GM19025 (cell line): ENCODE results near the gene NRCAM.

Source experiments
- ATAC-seq: cut with Tn5 transposase; IDR thresholded peaks from one replicate; pipeline ENCODE4 v1.9.1; 2021; ENCODE audit warnings: mild to moderate bottlenecking, low read depth, moderate library complexity; ENCODE audit not compliant: unreplicated experiment

NRCAM gene

DNA sequence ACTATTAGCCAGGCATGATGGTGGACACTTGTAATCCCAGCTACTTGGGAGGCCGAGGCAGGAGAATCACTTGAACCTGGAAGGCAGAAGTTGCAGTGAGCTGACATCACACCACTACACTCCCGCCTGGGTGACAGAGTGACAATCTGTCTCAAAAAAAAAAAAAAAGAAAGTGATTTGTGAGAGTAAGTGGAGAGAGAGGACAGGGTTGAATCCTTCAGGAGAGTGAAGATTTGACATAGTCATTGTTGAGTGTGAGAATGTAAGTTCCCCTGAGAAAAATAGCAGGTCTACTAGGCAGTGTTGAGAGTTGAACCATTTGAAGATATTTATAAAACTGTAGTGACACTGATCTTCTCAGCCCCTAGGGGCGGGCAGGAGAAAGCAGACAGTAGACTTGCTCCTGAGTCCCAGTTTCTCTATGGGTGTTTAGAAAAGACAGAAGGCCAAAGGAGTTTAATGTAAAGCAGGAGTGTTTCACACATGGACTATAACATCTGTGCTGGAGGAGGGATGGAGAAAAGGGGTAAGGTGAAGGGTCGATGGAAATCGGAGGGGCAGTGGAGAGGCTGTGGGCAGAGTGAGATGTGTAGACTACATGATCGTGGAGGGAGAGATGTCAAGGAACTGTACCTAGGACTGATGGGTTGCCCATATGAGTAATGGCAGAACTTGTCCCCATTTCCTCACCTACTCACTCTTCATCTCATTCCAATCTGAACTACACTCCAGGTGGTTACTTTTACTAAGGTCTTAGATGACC lies 312.4 kb downstream of the NRCAM start:
- ATAC-seq, result no peak

DNA sequence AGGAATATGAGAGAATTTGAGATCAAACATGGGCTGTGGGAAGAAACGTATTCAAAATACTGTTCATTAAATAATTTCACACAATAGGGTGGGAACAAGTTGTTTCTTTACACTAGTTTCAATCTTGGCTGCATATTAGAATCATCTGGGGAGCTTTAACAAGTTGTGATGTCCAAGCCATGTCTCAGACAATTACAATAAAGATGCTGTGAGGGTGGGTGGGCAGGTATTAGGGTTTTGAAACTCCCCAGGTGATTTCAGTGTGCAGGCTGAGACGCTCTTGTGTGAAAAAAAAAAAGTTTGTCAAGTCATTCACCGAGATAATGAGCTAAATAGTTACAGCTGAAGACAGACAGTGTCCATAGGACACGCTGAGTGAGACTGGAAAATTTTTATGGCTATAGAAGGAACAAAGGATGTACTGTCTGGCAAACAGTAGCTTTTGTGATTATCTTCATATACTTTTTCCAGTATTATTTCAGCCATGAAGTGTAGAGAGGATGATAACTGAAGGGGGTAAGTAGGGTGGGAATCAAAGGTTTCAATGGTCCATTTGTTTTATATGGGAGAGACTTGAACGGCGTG lies 313.5 kb downstream of the NRCAM start:
- ATAC-seq, result no peak

DNA sequence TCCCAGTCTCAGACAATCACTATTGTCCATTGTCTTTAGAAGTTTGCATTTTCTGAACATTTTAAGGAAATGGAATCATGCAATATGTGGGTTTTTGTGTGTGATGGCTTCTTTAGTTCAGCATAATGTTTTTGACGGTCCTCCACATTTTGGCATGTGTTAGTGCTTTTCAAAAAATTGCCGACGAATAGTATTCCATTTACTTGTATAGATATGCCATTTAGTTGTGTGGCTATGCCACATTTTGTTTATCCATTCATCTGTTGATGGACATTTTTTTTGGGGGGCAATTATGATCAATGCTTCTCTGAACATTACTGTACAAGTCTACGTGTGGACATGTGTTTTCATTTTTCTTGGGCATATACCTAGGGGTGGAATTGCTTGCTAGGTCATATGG lies 314.1 kb downstream of the NRCAM start:
- no peak for ATAC-seq

DNA sequence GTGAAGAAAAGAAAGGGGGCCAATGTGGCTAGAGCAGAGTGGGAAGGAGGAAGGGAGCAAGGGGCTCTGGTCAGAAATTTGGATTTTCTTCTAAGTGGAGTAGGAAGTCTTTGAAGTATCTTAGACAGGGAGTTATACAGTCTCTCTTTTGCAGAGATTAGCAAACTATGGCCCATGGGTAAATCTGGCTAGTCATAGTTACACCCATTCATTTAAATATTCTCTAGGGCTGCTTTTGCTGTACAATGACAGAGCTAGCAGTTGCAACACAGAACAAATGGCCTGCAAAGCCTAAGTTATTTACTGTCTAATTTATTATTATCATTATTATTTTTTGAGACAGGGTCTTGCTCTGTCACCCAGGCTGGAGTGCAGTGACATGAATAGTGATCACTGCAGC lies 315.6 kb downstream of the NRCAM start:
- ATAC-seq, result no peak

DNA sequence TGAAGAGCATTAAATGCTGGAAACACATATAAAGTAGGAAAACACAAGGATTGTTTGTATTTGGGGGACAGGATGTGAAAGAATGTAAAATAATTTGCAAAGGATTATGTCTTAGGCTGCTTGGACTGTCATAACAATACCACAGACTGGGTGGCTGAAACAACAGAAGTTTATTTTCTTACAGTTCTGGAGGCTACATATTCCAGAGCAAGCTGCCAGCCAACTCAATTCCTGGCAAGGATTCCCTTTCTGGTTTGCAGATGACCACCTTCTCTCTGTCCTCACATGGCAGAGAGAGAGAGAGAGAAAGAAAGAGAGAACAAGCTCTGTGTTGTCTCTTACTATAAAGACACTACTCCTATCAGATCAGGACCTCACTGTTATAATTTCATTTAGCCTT lies 317.3 kb downstream of the NRCAM start:
- no peak for ATAC-seq

DNA sequence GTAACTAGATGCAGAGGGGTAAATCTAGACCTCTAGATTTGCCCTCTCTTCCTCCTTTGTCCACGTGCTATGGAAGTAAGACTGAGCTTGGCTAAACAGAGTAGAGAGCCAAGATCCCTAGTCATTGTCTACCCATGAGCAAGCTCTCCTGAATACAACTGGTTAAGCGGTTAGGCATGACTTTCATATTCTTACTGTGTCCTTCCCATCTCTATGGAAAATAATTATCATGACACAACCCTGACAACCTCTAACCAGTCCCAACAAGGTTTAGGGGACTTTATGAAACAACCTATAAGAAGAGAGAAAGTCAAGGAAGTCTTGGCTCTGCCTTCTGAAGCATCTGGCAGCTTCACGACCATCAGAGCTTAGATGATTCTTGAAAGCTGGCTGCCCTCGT lies 318.2 kb downstream of the NRCAM start:
- ATAC-seq, result no peak

DNA sequence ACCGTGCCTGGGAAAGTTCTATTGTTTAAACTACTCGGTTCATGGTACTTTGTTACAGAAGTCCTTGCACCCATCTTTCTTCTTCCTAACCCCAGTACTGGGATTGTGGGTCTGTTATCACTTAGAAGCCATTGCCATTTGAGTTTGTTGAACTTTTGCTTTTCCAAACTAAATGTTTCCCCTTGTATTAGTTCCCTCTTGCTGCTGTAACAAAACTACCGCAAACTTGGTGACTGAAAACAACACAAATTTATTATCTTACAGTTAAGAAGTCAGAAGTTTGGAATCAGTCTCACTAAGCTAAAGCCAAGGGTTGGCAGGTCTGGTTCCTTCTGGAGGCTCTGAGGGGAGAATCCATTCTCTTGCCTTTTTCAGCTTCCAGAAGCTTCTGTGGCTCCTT lies 319.2 kb downstream of the NRCAM start:
- ATAC-seq, result no peak

DNA sequence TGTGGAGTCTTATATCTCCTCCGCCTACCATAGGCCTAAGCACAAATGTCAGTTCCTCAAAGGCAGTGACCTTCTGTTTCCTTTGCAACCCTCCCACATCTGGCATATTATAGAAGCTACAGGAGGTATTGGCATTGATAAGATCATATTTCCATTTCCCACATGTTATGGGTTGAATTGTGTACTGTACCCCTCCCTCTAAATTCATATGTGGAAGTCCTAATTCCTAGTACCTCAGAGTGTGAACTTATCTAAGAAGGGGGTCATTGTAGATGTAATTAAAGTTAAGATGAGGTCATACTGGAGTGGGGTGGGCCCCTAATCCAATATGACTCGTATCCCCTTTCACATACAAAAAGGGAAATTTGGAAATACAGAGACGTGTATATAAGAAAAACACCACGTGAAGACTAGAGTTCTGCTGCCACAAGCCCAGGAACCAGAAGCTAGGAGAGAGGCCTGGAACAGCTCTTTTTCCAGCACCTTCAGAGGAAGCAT lies 320.0 kb downstream of the NRCAM start:
- ATAC-seq, result peak; percentile 5

DNA sequence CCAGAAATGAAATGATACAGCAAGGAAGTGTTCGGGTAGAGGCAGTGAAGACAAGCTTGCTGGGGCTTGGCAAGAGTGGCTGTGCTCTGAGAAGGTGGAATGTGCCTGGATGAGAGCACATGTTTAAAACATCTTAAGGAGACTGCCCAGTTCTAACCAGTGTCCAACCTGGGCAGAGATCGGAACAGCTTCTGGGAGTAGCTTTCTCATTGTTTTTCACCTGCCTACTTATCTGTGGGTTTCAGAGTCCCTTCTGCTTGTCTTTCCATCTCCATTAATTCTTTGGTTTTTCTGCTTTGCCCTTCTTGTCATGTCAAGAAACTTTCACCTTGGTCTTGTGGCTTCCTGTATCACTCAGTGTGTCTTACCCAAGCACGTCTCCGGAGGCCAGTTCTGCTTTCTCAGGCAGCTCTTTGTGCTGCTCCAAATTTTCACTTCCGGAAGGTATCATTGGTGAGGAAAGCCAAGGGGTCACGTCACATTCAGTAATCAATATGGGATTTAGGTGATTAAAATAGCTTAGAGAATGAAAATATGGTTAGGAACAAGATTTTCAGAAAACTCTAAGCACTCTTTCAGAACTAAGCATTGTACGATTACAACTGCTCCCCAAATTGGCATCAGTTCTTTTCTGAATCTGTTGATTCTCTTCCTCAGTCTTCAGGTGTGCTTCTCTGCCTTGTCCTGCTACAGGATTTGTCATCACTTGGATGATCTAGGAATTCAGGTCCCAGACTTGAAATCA lies 320.6 kb downstream of the NRCAM start:
- ATAC-seq, result peak; percentile 96

DNA sequence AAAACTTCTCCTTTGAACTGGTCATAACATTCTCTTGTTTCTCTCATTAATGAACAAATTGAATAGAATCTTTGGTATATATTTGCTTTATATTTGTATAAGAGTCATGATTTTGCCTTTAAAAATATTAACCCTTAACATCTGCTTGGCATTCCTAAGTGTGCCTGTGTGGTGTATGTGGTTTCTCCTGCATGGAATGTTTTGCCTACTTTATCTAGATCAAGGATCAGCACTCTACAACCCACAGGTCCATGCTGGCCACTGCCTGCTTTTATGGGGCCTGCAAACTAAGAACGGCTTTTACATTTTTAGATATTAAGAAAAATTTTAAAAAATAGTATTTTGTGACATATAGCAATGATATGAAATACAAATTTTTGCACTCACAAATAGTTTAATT lies 321.8 kb downstream of the NRCAM start:
- no peak for ATAC-seq

DNA sequence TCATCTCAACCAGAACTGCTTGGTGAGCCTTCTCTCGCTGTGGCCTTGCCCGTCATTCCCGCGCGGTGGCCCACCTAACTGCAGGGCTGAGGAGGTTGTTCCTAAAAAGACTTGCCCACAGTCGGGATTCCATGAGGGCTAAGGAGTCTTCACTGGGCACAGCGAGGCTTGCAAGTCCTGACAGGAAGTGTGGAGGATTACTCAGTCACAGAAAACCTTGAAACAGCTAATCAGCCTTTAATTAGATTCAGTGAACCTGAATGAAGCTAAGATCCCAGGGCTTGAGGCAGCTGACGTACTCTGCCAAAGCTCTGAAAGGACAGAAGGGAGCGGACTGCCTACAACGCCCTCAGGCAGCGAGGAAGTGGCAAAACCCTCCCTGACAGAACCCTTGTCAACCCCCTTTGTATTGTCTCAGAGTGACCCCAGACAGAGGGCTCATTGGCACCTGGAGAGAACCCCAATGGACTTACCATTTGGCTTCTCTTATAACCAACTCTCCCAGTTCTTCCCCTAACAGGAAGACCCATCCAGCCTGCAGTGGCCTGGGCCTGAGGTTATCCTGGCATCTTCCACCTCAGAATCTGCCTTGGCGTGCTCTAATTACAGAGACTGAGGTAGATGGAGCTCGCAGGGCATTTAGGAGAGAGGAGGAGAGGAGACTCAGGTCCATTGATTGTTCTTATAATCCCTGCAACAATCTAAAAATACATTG lies 323.5 kb downstream of the NRCAM start:
- ATAC-seq, result no peak

DNA sequence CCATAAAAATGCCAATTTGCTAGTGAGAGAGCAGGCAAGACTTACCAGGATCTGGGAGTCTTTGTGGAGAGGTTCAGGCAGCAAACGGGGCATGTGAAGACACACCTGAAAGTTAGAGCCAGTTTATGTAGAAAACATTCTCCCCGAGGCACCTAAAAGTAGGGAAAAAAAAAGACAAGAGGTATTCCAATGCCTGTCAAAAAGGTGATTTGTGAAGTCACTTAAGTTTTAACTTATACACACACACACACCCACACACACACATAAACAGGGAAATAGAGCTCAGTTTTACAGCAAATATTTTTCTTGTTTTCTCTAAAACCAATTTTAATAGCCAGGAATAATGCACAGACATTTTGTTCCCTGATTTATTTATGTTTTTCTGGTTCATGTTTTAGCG lies 326.0 kb downstream of the NRCAM start, which contains the start of gene LAMB4:
TSS of gene LAMB4 (minus strand) at position 101 of the 400 bp plus-strand sequence. CDS start 7,197 bp downstream, outside the sequence.
- ATAC-seq, result no peak

DNA sequence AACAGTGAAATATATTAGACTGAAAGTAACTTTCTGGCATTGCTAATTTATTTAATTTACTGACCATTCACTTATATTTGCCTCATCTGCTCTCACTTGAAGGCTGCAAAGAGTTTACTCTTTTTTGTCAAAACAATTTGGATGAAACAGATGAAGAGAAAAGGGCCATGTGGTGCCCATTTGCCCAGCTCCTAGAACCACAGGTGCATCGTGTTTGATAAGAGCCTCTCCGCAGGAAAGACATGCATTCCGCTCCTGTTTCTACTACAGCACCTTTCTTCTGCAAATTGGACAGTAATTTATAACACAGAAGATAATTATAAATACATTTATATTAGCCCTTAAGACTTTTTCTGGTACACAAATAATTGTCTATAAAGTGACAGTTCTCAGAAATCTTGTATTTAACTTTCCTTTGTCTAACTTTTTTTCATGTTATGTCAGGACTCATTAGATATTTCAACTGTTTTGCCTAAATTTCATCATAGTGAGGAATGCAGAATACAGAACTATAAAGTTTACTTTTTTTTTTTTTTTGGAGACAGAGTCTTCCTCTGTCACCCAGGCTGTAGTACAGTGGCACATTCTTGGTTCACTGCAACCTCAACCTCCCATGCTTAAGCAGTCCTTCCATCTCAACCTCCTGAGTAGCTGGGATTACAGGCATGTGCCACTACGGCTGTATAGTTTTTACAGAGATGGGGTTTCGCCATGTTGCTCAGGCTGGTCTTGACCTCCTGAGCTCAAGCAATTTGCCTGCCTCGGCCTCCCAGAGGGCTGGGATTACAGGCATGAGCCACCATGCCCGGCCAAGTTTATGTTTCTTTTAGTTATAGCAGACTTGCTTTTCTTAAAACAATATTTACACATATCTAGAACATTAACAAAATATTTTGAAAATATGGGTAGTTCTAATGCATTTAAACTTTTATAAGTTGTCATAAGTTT lies 326.9 kb downstream of the NRCAM start:
- ATAC-seq, result no peak

DNA sequence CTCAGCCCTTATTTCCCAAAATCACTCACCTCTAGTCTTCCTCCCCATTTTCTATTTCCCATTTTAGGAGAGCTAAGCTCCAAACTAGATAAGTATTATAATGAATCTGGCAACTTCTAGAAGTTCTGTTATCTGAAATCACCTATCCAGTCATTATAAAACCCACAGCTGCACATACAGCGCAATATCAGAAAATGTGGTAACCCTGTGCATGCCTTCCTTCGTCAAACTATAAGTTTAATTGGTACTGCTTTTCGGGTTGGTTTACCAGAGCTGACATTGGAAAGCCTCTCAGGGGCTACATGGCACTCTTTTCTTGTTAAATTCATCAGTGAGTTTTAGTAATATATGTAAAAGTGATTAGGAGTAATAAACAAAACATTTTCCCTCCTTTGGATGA lies 327.7 kb downstream of the NRCAM start:
- ATAC-seq, result no peak

DNA sequence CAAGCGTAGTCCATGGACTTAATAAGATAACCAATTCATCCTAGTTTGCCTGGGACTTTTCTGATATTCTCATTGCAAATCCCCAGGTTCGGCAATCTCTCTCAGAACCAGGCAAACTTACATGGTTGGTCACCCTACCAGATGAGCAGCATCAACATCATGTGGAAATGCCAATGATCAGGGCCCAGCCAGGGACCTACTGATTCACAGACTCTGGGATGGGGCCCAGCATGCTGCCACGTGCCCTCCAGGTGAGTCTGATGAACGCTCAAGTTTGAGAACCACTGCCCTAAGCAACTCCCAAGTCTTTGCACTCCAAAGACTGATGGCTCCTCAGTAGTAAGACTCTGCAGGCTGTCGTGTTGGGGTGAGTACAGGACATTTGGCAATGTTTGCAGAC lies 328.8 kb downstream of the NRCAM start:
- ATAC-seq, result no peak

DNA sequence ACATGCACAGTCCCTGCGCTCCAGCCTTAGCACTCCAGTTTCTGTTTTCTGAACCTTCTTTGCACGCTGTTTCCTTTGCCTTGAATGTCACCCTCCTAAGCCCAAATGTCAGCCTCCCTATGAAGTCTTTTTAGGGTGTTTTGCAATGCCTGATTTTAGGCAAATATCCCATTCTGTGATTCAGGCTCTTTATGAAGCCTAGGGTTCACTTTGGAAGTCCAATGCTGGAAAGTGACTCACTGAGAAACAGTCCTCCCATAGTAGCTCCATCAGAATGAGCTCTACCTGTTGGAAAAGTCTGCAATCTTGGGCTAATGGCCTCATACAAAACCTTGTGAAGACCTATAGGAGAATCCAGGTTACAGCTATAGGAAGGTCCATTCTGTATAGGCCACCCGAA lies 331.4 kb downstream of the NRCAM start:
- no peak for ATAC-seq

DNA sequence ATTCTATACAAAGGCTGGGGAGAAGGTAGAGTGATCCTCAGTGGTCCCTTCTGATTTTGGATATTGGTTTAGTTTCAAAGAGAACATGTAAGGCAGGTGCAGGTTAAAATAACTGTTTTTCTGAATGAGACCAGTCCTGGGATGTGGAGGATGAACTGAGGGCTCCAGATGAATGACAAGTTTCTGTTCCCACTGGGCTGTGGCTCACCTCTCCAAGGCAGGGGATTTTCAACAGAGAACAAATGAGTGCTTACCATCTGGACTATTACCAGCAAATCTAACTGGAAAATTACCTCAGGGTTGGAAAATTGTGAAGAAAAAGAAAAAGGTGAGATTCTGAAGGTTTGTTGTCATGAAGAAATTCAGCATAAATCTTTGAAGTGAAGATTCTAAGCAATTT lies 334.1 kb downstream of the NRCAM start:
- no peak for ATAC-seq

DNA sequence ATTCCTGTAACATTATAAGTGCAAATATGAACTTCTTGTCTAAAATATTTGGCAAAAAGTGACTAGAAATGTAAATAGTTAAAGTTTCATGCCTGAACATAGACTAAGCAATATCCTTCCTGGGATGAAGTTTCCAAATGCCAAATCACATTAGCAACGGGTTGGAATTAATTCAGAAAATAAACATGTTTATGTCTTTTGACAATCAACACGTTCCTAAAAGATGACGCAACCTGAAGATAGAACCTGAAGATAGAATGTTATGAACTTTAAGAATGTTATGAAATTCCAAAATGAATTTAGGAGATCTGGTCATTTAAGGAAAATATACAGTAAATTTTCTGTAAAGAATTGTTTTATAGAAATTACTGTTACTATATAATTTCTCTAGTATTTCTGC lies 335.3 kb downstream of the NRCAM start:
- no peak for ATAC-seq

DNA sequence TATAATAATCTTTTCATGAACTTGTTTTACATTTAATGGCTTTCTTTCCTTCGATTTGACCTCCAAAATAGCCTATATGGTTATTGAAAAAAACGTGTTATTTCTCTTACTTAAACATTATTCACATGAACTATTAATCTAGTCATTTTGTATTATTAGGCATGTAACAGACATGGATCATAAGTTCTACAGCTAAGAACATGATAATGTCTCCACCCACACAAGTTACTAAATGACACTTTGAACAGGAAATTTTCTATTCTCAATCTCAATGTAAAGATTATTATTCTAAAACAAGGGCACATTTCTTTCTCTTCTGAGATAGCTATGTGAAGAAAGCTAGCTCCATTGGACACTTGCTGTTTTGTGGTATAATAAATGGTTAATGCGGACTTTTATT lies 336.0 kb downstream of the NRCAM start:
- no peak for ATAC-seq

DNA sequence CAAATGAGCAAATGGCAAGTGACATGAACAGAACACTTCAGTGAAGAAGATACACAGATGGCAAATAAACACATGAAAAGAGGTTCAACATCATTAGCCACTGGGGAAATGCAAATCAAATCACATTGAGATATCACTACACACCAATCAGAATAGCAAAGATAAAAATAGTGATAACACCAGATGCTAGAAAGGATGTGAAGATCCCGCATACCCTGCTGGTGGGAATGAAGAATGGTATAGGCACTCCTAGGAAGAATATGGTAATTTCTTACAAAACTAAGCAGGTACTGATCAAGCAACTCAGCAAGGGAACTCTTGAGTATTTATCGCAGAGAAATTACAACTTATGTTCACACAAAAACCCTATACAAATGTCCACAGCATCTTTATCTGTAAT lies 337.3 kb downstream of the NRCAM start:
- no peak for ATAC-seq
